RWPE1 (cell line): ENCODE data around the gene ADAMTS14.

Experiments
- CTCF ChIA-PET: fragments of 350-600 bp; sonication (Branson Sonifier 250); formaldehyde crosslinking; extraction: SDS; loops from one replicate; lab custom pipeline; 2021; lab: Yijun Ruan, JAX
- POLR2A ChIA-PET: fragments of 400-600 bp; formaldehyde crosslinking; extraction: SDS; loops from one replicate; lab custom pipeline; 2020; ENCODE audit warnings: antibody characterized with exemption; ENCODE audit not compliant: low non-redundant PET; lab: Yijun Ruan, JAX
- DNase-seq: peaks from one replicate; pipeline ENCODE4 v3.0.0; 2012; ENCODE audit warnings: low spot score
- H3K27ac ChIP-seq: fragments of 450-650 bp; 2 replicates; pipeline ENCODE4 v1.5.1; 2017
- TF ChIP-seq, protein P1 (sequence below): fragments of 450-650 bp; conservative IDR thresholded peaks from 2 replicates; pipeline ENCODE4 v1.5.1; 2017; ENCODE audit warnings: low read depth, mild to moderate bottlenecking

The ADAMTS14 gene

DNA sequence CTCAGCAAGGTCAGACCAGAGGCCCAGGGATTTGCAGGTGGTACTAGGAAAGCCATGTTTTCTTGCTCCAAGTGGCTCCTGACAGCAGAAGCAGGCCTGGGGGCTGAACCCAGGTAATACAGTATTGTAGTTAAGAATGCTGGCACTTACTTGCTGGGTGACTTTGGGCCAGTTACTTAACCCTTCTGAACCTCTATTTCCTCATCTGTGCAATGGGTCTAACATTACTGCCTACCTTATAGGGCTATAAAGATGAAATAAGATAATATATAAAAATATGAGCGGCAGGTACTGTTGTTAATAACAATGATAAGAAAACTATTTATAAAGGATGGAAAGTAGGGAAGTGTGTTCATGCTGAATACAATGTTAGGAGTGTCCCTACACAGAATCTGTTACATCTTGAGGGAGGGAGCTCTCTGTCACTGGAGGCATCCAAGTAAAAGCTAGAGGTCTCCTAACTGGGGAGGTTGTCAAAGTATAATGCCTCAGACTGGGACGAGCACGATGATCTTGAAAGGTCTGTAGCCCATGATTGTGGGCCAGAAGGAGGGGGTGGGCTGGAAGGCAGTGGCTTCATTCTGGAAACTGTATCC is 26.9 kb downstream of the ADAMTS14 start:
- no peak for DNase-seq
- ChIA-PET CTCF (interaction anchor here (0.6 kb wide), 1 partner anchor 16 kb away, joined by 3 read pairs; no protein-coding TSS in a partner anchor), POLR2A (no interaction called here)
- TF ChIP-seq, protein P1, sequence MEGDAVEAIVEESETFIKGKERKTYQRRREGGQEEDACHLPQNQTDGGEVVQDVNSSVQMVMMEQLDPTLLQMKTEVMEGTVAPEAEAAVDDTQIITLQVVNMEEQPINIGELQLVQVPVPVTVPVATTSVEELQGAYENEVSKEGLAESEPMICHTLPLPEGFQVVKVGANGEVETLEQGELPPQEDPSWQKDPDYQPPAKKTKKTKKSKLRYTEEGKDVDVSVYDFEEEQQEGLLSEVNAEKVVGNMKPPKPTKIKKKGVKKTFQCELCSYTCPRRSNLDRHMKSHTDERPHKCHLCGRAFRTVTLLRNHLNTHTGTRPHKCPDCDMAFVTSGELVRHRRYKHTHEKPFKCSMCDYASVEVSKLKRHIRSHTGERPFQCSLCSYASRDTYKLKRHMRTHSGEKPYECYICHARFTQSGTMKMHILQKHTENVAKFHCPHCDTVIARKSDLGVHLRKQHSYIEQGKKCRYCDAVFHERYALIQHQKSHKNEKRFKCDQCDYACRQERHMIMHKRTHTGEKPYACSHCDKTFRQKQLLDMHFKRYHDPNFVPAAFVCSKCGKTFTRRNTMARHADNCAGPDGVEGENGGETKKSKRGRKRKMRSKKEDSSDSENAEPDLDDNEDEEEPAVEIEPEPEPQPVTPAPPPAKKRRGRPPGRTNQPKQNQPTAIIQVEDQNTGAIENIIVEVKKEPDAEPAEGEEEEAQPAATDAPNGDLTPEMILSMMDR, result no peak
- 0 out of 2 replicates have a peak overlapping the region, but pooled peaks have one; percentile 10 for H3K27ac ChIP-seq

DNA sequence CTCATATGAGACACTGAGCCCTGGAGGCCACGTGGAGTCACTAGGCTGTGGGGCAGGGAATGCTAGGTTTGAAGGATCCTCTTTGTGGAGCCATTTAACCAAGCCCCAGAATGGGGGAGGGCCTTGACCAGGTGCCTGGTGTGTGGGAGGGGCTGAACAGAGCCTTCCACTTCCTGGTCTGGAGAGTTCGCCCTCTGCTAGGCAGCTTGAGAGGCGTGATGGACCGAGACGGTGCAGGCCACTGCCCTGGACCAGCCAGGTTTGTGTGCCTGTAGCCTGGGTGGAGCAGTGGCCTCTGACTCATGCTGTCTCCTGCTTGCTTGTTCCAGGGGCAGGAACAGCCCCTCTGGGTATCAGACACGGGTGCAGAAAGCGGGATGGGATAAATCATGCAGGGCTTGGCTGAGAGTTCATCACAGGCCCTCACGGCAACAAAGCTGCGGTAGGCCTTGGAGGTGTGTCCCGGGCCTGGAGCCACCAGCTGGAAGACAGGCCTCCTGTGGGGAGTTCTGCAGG is 27.4 kb downstream of the ADAMTS14 start:
- TF ChIP-seq, protein P1, result no peak
- ChIA-PET POLR2A (no interaction called here), CTCF (interaction anchor here (0.6 to 0.7 kb wide), 2 partner anchors 15 to 18 kb away, joined by 3 to 4 read pairs; no protein-coding TSS in a partner anchor)
- DNase-seq, result peak; percentile 45
- H3K27ac ChIP-seq, result peak overlapping the region; percentile 10; the same call in 1 of the 2 replicates

DNA sequence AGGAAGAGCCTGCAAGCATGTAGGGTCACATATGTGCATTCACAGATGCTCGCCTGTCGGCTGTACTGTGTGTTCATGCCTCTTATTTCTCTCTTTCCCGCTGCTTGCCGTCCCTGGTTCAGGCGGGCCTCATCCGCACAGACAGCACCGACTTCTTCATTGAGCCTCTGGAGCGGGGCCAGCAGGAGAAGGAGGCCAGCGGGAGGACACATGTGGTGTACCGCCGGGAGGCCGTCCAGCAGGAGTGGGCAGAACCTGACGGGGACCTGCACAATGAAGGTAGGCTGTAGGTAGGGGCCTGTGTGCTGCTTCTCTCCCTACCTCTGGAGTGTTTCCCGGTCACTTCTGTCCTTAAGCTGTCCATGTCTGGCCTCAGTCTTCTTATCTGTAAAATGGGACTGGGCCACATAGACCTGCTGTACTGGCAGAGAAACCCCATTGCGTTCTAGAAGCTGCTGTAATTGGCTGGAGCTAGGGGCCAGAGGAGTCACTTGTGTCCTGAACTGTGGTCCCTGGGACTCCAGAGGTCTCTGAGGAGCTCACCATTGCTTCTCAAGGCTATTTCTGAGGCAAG is 30.0 kb downstream of the ADAMTS14 start:
- TF ChIP-seq, protein P1, result no peak
- CTCF ChIA-PET, result interaction anchor here (0.7 kb wide), 1 partner anchor 11 kb away, joined by 3 read pairs; no protein-coding TSS in a partner anchor
- POLR2A ChIA-PET, result no interaction called here
- DNase-seq, result no peak
- no peak overlapping the region for H3K27ac ChIP-seq

DNA sequence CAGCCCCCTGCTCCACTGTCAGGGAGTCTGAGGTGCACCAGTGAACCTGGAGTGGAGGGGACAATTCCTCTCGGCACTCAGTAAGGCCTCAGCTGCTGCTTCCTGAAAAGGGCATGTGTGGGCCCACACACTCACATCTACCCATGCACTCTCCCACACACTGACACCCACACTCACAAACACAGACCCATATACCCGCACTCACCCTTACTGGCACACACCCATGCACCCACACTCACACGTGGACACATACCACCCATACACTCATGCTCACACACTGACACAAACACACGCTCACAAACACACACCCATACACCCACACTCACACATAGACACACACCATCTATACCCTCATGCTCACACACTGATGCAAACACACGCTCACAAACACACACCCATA is 31.9 kb downstream of the ADAMTS14 start:
- no peak for DNase-seq
- ChIA-PET POLR2A (no interaction called here), CTCF (no interaction called here)
- no peak overlapping the region for H3K27ac ChIP-seq
- TF ChIP-seq, protein P1, result no peak

DNA sequence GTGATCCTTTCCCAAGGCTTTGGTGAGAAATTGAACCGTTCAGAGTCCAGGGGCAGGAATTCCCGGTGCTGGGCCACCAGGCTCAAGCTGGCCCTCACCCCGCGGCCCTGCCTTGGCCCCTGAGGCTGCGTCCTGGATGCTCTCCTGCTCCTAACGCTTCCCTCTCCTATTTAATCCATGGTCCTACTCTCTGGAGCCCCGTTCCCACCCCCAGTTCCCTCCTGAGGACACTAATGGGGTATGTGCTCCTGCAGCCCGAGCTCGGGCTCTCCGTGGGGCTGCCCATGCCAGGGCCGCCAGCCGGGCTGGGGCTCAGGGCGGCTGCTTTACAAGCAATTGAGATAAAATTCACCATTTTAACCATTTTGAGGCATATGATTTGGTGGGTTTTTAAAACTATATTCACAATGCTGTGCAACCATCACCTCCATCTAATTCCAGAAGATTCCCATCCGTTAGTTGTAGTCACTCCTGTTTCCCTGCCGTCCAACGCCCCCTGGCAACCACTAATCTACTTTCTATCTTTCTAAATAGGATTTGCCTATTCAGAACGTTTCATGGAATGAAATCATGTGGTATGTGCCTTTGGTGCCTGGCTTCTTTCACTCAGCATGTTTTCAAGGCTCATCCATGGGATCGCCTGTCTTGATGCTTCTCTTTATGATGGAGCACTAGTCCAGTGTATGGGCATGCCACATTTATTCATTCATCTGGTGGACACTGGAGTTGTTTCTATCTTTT is 33.0 kb downstream of the ADAMTS14 start:
- POLR2A ChIA-PET, result no interaction called here
- TF ChIP-seq, protein P1, result no peak
- CTCF ChIA-PET, result no interaction called here

DNA sequence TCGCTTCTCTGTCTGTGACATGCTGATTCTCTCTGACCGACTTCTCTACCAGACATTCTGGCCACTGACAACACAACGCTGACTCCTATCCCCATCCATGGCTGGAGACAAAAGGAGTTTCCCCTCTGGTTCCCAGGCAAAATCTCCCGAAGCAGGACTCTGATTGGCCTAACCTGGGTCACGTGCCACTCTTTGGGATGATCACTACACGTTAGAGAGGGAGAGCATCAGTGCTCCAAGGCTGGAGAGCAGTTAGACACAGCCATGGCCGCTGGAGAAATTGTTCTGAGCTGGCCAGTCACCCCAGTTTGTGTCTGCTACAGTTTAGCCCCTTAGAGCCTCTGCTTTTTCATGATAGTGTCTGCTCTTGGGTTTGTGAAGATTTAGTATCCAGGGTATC is 38.9 kb downstream of the ADAMTS14 start:
- no peak for DNase-seq
- no peak overlapping the region for H3K27ac ChIP-seq
- TF ChIP-seq, protein P1, result no peak
- POLR2A ChIA-PET, result no interaction called here
- CTCF ChIA-PET, result no interaction called here

More for the DNA sequence above, 33.0 kb downstream of the ADAMTS14 start:
- no peak for DNase-seq
- no peak overlapping the region for H3K27ac ChIP-seq
